Measurements from ENCODE around the gene ARID2. TPM values are rescaled to one million over a fixed set of nuclear protein-coding genes. Genes with fewer than 3 reads are reported as not detected.

The ARID2 gene
- total RNA-seq, 4 donors from 2014 or later, result 10.5 to 25.0 (median 11.7) TPM

GRCh38 chr12:45878630-45879255 lies 149.2 kb downstream of the ARID2 start:
- H3K36me3 ChIP-seq, result peaks cover 0 to 17% of the 10 kb centered on the region in 2 donors

GRCh38 chr12:45879363-45879895 lies 149.9 kb downstream of the ARID2 start:
- in situ Hi-C loops (cut with MboI; ENCODE audit: low sequenced_read_pairs in 4 of 4), result no loop called here
- DNase-seq (no peak), ATAC-seq (no peak)
- no peak for TF ChIP-seq CTCF (IDR thresholded peaks at IDR 0.05 in 4 of 5, conservative IDR thresholded peaks at IDR 0.05 in 1 of 5)
- no peak for TF ChIP-seq POLR2A (IDR thresholded peaks at IDR 0.05)
- no peaks in the 10 kb centered on the region for H3K4me1 ChIP-seq
- H3K36me3 ChIP-seq, result peaks cover 0 to 10% of the 10 kb centered on the region in 2 donors
- no peak overlapping the region for H3K4me3 ChIP-seq
- H3K27ac ChIP-seq, result peak overlapping the region in 2 of 4 donors; percentile 1 to 14
- no peaks in the 10 kb centered on the region for H3K27me3 ChIP-seq
- intact Hi-C loops (cut with DNase I; ENCODE audit: low total_unique reads), result no loop called here
- no peaks in the 10 kb centered on the region for H3K9me3 ChIP-seq

More at GRCh38 chr12:45878630-45879255, 149.2 kb downstream of the ARID2 start:
- intact Hi-C loops (cut with DNase I; ENCODE audit: low total_unique reads) (no loop called here), in situ Hi-C loops (cut with MboI; ENCODE audit: low sequenced_read_pairs in 4 of 4) (no loop called here)
- Histone ChIP-seq H3K27me3 (no peaks in the 10 kb centered on the region), H3K27ac (peak overlapping the region in 3 of 4 donors; percentile 1 to 18 (median 14)), H3K4me3 (no peak overlapping the region), H3K4me1 (no peaks in the 10 kb centered on the region), H3K9me3 (no peaks in the 10 kb centered on the region)
- DNase-seq (no peak), ATAC-seq (no peak)
- TF ChIP-seq POLR2A (IDR thresholded peaks at IDR 0.05) (no peak), CTCF (IDR thresholded peaks at IDR 0.05 in 4 of 5, conservative IDR thresholded peaks at IDR 0.05 in 1 of 5) (no peak)

GRCh38 chr12:45880533-45880932 lies 151.0 kb downstream of the ARID2 start:
- Histone ChIP-seq H3K4me1 (no peaks in the 10 kb centered on the region), H3K9me3 (no peaks in the 10 kb centered on the region), H3K27ac (no peak overlapping the region), H3K4me3 (no peak overlapping the region), H3K27me3 (no peaks in the 10 kb centered on the region), H3K36me3 (peaks cover 0 to 4% of the 10 kb centered on the region in 2 donors)
- TF ChIP-seq CTCF (IDR thresholded peaks at IDR 0.05 in 4 of 5, conservative IDR thresholded peaks at IDR 0.05 in 1 of 5) (no peak), POLR2A (IDR thresholded peaks at IDR 0.05) (no peak)
- DNase-seq, result no peak
- intact Hi-C loops (cut with DNase I; ENCODE audit: low total_unique reads), result no loop called here
- ATAC-seq, result no peak
- in situ Hi-C loops (cut with MboI; ENCODE audit: low sequenced_read_pairs in 4 of 4), result no loop called here

GRCh38 chr12:45883187-45883586 lies 153.7 kb downstream of the ARID2 start:
- H3K36me3 ChIP-seq, result peaks cover 0 to 7% of the 10 kb centered on the region in 2 donors
- in situ Hi-C loops (cut with MboI; ENCODE audit: low sequenced_read_pairs in 4 of 4), result no loop called here
- TF ChIP-seq CTCF (IDR thresholded peaks at IDR 0.05 in 4 of 5, conservative IDR thresholded peaks at IDR 0.05 in 1 of 5) (no peak), POLR2A (IDR thresholded peaks at IDR 0.05) (no peak)

More at GRCh38 chr12:45883187-45883586, 153.7 kb downstream of the ARID2 start:
- H3K27me3 ChIP-seq, result no peaks in the 10 kb centered on the region
- no peaks in the 10 kb centered on the region for H3K9me3 ChIP-seq
- intact Hi-C loops (cut with DNase I; ENCODE audit: low total_unique reads), result no loop called here
- no peak overlapping the region for H3K4me3 ChIP-seq
- no peak overlapping the region for H3K27ac ChIP-seq
- DNase-seq, result no peak
- no peaks in the 10 kb centered on the region for H3K4me1 ChIP-seq
- ATAC-seq, result no peak

Data from gastrocnemius medialis (tissue), 4 donors.